Suprapubic skin (tissue), 4 donors: ENCODE data around the gene TCF23. TPM values are rescaled to one million over a fixed set of nuclear protein-coding genes. Genes with fewer than 3 reads are reported as not detected.

Source experiments
- DNase-seq, 2 donors: peaks; one replicate each; pipeline ENCODE4 v3.0.0-alpha.2; 2019; ENCODE audit warnings: low spot score in 2 of 2
- H3K27ac ChIP-seq: fragments of 200-600 bp; sonication (generic); one replicate; pipeline ENCODE4 v1.5.1; 2019
- H3K27me3 ChIP-seq: fragments of 200-600 bp; sonication (generic); one replicate; pipeline ENCODE4 v1.5.1; 2019
- H3K36me3 ChIP-seq: fragments of 200-600 bp; sonication (generic); one replicate; pipeline ENCODE4 v1.5.1; 2019
- H3K4me1 ChIP-seq: fragments of 200-600 bp; sonication (generic); one replicate; pipeline ENCODE4 v1.5.1; 2019
- H3K4me3 ChIP-seq: fragments of 200-600 bp; sonication (generic); one replicate; pipeline ENCODE4 v1.5.1; 2019; ENCODE audit warnings: mild to moderate bottlenecking
- H3K9me3 ChIP-seq: fragments of 200-600 bp; sonication (generic); one replicate; pipeline ENCODE4 v1.5.1; 2019
- EP300 ChIP-seq: sonication (generic); formaldehyde crosslinking; IDR thresholded peaks from one replicate; pipeline ENCODE4 v1.6.1; 2017; ENCODE audit warnings: antibody characterized with exemption
- POLR2A ChIP-seq, 2 donors: fragments of 450-650 bp; IDR thresholded peaks; one replicate each; pipeline ENCODE4 v1.6.1; 2017; ENCODE audit warnings: antibody characterized with exemption in 2 of 2, mild to moderate bottlenecking in 2 of 2, moderate library complexity in 2 of 2
- POLR2AphosphoS5 ChIP-seq, 3 donors: sonication (generic); formaldehyde crosslinking; IDR thresholded peaks; one replicate each; pipeline ENCODE4 v1.6.1; 2017; ENCODE audit warnings: antibody characterized with exemption in 3 of 3
- WGBS: methylation state at CpG from one replicate; pipeline ENCODE4 v1.1.5; 2018; 5-methylcytosine and 5-hydroxymethylcytosine counted together
- total RNA-seq, 4 donors: library from RNA; depleted of rRNA; stranded (reverse); fragments of >200 nt; gene quantifications; one replicate each; pipeline ENCODE4 v1.1.0, GENCODE V29; 2016
- TF ChIP-seq, protein P1 (sequence below), 2 donors: fragments of 200-600 bp in 1 of 2; fragments of 450-650 bp in 1 of 2; sonication (generic) in 1 of 2; IDR thresholded peaks; one replicate each; pipeline ENCODE4 v1.5.1; 2016 to 2019; ENCODE audit warnings: antibody characterized with exemption in 2 of 2, mild to moderate bottlenecking in 1 of 2, moderate library complexity in 1 of 2

The TCF23 gene
- total RNA-seq, 4 donors from 2014 or later, result 0.11 TPM; not detected in 3

DNA sequence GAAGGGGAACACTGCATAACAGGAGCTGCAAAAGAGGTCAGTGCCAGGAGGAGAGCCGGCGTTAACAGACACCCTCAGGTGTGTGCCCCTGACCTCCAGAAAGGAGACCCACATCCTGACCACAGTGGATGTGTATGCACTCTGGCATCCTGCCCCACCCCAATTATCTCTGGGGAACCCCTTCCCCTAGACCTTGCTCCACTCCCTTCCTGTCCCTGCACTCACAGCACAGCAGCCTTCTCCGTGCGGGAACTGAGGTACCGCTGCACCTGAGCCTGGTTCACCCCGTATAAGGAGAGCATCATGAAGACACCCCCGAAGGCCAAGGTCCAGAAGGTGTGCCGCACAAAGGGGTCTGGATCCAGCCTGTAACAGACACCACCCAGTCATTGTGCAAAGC, 55.8 kb downstream of the TCF23 start:
- WGBS, result 87% methylated on average over 8 of the region's 8 CpGs
- Histone ChIP-seq H3K27ac (no peak overlapping the region), H3K36me3 (peaks cover 85% of the 10 kb centered on the region), H3K4me1 (peaks cover 2% of the 10 kb centered on the region), H3K9me3 (no peaks in the 10 kb centered on the region), H3K27me3 (no peaks in the 10 kb centered on the region), H3K4me3 (no peak overlapping the region)
- TF ChIP-seq EP300 (no peak), POLR2AphosphoS5 (IDR thresholded peaks at IDR 0.05) (no peak)
- TF ChIP-seq, protein P1, sequence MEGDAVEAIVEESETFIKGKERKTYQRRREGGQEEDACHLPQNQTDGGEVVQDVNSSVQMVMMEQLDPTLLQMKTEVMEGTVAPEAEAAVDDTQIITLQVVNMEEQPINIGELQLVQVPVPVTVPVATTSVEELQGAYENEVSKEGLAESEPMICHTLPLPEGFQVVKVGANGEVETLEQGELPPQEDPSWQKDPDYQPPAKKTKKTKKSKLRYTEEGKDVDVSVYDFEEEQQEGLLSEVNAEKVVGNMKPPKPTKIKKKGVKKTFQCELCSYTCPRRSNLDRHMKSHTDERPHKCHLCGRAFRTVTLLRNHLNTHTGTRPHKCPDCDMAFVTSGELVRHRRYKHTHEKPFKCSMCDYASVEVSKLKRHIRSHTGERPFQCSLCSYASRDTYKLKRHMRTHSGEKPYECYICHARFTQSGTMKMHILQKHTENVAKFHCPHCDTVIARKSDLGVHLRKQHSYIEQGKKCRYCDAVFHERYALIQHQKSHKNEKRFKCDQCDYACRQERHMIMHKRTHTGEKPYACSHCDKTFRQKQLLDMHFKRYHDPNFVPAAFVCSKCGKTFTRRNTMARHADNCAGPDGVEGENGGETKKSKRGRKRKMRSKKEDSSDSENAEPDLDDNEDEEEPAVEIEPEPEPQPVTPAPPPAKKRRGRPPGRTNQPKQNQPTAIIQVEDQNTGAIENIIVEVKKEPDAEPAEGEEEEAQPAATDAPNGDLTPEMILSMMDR (IDR thresholded peaks at IDR 0.05), result no peak
- peak in 1 of 2 donors; percentile 66 for DNase-seq

GRCh38 chr2:27205206-27205605, 56.4 kb downstream of the TCF23 start:
- WGBS, result 83% methylated on average over 5 of the region's 8 CpGs

GRCh38 chr2:27206346-27206745, 57.5 kb downstream of the TCF23 start:
- DNase-seq, result peak in 1 of 2 donors; percentile 41
- WGBS, result 92% methylated on average over 6 of the region's 6 CpGs
- H3K27me3 ChIP-seq, result no peaks in the 10 kb centered on the region
- TF ChIP-seq POLR2AphosphoS5 (IDR thresholded peaks at IDR 0.05), result no peak
- H3K4me1 ChIP-seq, result peaks cover 15% of the 10 kb centered on the region
- H3K4me3 ChIP-seq, result no peak overlapping the region
- no peak overlapping the region for H3K27ac ChIP-seq
- no peaks in the 10 kb centered on the region for H3K9me3 ChIP-seq
- peaks cover 73% of the 10 kb centered on the region for H3K36me3 ChIP-seq

More at GRCh38 chr2:27205206-27205605, 56.4 kb downstream of the TCF23 start:
- Histone ChIP-seq H3K4me1 (peaks cover 6% of the 10 kb centered on the region), H3K4me3 (no peak overlapping the region), H3K27ac (no peak overlapping the region), H3K27me3 (no peaks in the 10 kb centered on the region), H3K9me3 (no peaks in the 10 kb centered on the region), H3K36me3 (peaks cover 85% of the 10 kb centered on the region)
- TF ChIP-seq POLR2A (IDR thresholded peaks at IDR 0.05), result no peak
- TF ChIP-seq, protein P1 (IDR thresholded peaks at IDR 0.05), result no peak
- no peak for TF ChIP-seq POLR2AphosphoS5 (IDR thresholded peaks at IDR 0.05)
- TF ChIP-seq EP300, result no peak
- peak in 1 of 2 donors; percentile 43 for DNase-seq

Other genes with a start within 250 kb of the TCF23 start
- gene MAPRE3, start 178.4 kb upstream of the TCF23 start, total RNA-seq, result 10 to 100 TPM; 29.5 to 57.5 (median 34.0) TPM
- gene TMEM214, start 116.0 kb upstream of the TCF23 start, total RNA-seq, result 10 to 100 TPM; 39.2 to 56.3 (median 44.7) TPM
- gene AGBL5, start 97.3 kb upstream of the TCF23 start, total RNA-seq, result 10 to 100 TPM; 15.3 to 18.9 (median 18.5) TPM
- gene OST4, start 77.3 kb upstream of the TCF23 start, total RNA-seq, result 100 to 1,000 TPM in 3 of 4 donors, 10 to 100 TPM in 1; 70.8 to 225 (median 199) TPM
- gene EMILIN1, start 70.4 kb upstream of the TCF23 start, total RNA-seq, result 10 to 100 TPM in 1 of 4 donors, 1 to 10 TPM in 3; 3.0 to 13.8 (median 5.8) TPM
- 1 to 10 TPM; 2.8 to 6.3 (median 3.8) TPM for gene KHK, start 62.2 kb upstream of the TCF23 start, total RNA-seq
- gene CGREF1, start 29.9 kb upstream of the TCF23 start, total RNA-seq, result 1 to 10 TPM; 1.1 to 4.2 (median 2.6) TPM
- gene ABHD1, start 25.2 kb upstream of the TCF23 start, total RNA-seq, result not detected
- gene PREB, start 14.4 kb upstream of the TCF23 start, total RNA-seq, result 10 to 100 TPM; 40.0 to 55.3 (median 47.1) TPM
- not detected for gene PRR30, start 9.6 kb upstream of the TCF23 start, total RNA-seq
- gene ATRAID, start 63.0 kb downstream of the TCF23 start, total RNA-seq, result 100 to 1,000 TPM; 109 to 177 (median 141) TPM
- 10 to 100 TPM; 30.4 to 33.4 (median 33.1) TPM for gene SLC5A6, start 63.3 kb downstream of the TCF23 start, total RNA-seq
- gene CAD, start 68.4 kb downstream of the TCF23 start, total RNA-seq, result 10 to 100 TPM; 33.7 to 64.8 (median 42.1) TPM
- gene SLC30A3, start 114.0 kb downstream of the TCF23 start, total RNA-seq, result not detected
- gene DNAJC5G, start 126.4 kb downstream of the TCF23 start, total RNA-seq, result not detected
- gene TRIM54, start 133.4 kb downstream of the TCF23 start, total RNA-seq, result not detected
- 1 to 10 TPM in 2 of 4 donors, not detected in 2; 2.1 to 3.9 TPM for gene UCN, start 159.4 kb downstream of the TCF23 start, total RNA-seq
- gene MPV17, start 174.1 kb downstream of the TCF23 start, total RNA-seq, result 10 to 100 TPM; 51.8 to 87.5 (median 68.4) TPM
- gene GTF3C2, start 207.8 kb downstream of the TCF23 start, total RNA-seq, result 100 to 1,000 TPM in 1 of 4 donors, 10 to 100 TPM in 3; 53.8 to 160 (median 75.9) TPM
- 10 to 100 TPM; 34.3 to 68.2 (median 48.5) TPM for gene EIF2B4, start 221.3 kb downstream of the TCF23 start, total RNA-seq
- 10 to 100 TPM; 73.4 to 89.8 (median 76.4) TPM for gene SNX17, start 221.6 kb downstream of the TCF23 start, total RNA-seq
- gene ZNF513, start 231.7 kb downstream of the TCF23 start, total RNA-seq, result 10 to 100 TPM in 3 of 4 donors, 1 to 10 TPM in 1; 7.6 to 16.7 (median 11.7) TPM